GM21737 (cell line): ENCODE data around the gene TUBA4B.

Experiments used
- ATAC-seq: cut with Tn5 transposase; IDR thresholded peaks from one replicate; pipeline ENCODE4 v1.9.1; 2021; ENCODE audit warnings: mild to moderate bottlenecking, moderate library complexity; ENCODE audit not compliant: unreplicated experiment

The TUBA4B gene

DNA sequence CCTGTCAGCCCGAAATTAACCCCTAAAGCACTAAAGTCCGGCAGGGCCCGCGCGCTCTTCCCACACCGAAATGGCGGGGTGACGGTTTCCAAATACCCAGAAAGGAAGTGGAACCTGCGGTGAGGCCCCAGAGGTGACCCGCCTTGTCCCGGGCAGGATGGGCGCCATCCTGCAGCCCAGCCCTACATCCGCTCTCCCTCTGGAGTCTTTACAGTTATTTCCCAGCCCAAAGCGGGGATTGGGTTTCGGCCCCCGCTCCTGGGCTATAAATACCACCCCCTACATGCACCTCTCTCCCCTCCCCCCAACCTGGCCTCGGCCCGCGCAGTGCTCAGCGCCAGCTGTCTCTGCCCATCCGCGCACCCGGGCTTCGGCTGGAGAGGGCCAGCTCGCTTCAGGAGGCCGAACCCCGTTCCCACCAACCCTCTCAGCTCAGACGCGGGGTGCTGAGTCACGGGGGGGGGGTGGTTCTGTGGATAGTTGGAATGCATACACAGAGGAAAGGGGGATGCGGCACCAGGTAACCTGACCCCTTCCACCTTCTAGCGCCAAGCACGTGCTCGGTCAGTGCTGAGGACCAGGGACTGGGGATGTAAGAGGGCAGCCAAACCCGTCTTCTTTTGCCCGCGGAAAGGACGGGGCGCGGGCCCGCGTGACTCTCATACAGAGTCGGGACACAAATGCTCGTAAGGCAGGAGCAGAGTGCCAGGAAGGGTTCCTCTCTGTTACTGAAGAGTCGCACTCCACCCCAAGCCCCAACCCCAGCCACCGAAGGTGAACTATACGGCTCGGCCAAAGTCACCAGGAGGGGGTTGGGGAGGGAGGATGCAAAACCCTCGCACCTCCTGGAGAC is at the start of gene TUBA4B:
TSS of gene TUBA4B (plus strand) at position 344 of the 853 bp plus-strand sequence. CDS start at position 509, 165 bp downstream.
- no peak for ATAC-seq

DNA sequence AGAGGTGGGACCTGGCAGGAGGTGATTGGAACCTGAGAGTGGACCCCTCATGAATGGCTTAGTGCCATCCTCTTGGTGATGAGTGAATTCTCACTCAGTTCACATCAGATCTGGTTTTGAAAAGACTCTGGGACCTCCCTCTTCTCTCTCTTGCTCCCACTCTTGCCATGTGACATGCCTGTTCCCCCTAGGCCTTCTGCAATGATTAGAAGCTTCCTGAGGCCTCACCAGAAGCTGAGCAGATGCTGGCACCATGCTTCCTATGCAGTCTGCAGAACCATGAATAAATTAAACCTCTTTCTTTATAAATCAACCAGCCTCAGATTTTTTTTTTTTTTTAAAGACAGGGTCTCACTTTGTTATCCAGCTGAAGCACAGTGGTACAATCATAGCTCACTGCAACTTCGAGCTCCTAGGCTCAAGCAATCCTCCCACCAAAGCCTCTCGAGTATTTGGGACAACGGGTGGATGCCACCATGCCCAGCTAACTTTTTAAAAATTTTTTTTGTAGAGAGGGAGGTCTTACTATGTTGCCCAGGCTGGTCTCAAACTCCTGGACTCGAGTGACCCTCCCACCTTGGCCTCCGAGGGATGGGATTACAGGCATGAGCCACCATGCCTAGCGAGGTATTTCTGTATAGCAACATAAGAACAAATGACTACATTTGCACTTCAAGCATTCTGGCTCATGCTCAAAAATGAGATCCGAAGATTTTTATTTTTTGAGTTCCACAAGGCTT is 48.4 kb upstream of the TUBA4B start:
- no peak for ATAC-seq

GRCh38 chr2:219205165-219205538 is 47.9 kb upstream of the TUBA4B start:
- ATAC-seq, result no peak

GRCh38 chr2:219205981-219206327 is 47.1 kb upstream of the TUBA4B start:
- ATAC-seq, result no peak

DNA sequence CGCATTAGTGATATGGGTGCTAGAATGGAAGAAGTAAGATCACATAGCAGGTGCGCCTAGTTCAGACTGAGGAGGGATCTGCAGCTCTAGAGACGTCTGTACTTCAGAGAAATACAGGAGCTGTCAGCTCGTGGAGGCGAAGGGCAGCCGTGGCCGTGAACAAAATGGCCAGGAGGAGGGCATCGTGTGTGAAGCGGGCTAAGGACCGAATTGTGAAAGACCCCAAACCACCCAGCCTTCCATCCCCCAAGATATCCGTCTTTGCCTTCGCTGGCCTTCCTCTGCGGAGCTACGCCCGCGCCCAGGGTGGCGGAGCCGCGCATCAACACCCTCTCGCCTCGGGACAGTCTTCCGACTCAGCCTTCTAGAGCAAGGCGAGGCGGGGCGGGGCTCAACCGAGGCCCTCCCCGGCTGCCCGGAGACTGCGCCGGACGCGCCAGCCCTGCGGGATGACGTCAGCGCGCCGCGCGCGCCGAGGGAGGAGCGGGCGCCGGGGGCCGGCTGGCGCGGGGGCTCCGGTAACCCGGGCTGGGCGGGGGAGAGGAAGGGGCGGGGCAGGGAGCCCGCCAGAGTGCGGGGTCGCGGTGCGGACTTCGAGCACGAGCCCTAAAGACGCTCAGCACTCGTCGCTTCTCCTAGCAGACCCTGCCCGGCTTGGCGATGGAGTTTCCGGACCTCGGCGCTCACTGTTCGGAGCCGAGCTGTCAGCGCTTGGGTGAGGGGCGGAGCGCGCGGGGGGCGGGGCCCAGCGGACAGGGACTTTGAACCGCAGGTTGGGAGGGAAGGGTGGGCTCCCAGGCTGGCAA is 46.5 kb upstream of the TUBA4B start, which contains the start of gene ZFAND2B:
TSS of gene ZFAND2B (plus strand) at position 455 of the 806 bp plus-strand sequence. CDS start at position 661, 206 bp downstream.
- ATAC-seq, result peak; percentile 97

- no peak for ATAC-seq
Measured at GRCh38 chr2:219207134-219207883, 45.7 kb upstream of the TUBA4B start.

GRCh38 chr2:219207884-219208740 is 44.9 kb upstream of the TUBA4B start:
- ATAC-seq, result no peak

DNA sequence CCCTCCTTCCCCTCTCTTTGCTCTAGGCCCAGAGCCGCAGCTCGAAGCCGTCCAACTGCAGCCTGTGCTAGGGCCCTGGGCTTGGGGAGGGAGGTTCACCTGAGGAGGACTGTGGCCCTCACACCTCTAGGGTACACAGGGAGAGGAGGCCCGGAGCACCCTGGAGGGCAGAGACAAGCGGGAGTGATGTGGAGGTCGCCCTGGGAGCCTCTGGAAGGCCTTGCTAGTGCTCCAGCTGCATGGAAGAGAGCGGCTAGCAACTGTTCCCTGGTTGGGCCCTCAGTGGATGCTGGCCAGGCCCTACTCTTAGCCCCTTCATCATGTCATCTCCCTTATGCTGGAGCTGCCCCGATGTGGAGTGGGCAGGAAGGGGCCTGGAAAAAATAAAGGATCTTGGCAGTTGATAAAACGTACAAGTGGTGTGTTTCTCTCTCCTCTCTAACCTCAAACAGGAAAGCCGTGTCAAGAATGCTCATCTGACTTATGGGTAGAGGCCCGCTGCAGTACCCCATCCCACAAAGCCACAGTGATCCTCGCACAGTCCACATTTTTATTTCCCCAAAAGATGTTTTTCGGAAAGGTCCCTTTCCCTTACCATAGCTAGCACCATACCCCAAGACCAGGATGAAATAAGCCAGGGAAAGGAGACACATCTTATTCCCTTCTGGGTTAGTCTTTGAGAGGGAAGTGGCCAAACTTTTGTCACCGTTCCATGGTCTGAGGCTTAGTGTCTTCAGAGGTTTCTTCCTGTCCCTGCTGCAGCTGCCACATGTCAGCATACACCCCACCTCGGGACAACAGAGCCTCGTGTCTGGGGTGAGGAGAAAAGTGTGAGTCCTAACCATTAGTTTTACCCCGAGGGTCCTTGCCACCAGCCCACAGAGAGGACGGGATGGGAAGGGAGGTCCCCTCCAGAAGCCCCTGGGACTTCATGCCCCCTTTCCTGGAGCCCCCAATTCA is 43.5 kb upstream of the TUBA4B start:
- ATAC-seq, result no peak

- no peak for ATAC-seq
Measured at GRCh38 chr2:219210196-219210885, 42.7 kb upstream of the TUBA4B start.

DNA sequence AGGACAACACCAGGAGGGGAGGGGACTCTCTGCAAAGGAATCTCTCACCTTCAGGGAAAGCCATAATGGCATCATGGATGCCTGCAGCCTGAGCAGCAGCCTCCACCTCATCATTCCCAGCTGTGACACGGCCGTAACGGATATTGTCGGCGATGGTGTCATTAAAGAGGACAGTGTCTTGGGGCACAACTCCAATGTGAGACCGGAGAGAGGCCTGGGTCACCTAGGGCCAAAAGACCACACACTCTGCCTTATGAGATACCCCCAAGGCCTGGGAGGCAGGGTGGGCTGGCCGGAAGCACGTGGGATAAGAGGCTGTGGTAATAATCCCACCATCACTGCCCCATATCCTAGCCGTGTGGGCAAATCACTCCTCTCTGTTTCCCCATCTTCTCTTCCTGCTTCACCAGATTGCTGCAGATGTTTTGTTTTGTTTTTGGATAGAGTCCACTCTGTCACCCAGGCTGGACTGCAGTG is 42.1 kb upstream of the TUBA4B start:
- ATAC-seq, result no peak

- no peak for ATAC-seq
Measured at GRCh38 chr2:219213026-219213415, 40.0 kb upstream of the TUBA4B start.

GRCh38 chr2:219213486-219214071 is 39.5 kb upstream of the TUBA4B start:
- no peak for ATAC-seq

DNA sequence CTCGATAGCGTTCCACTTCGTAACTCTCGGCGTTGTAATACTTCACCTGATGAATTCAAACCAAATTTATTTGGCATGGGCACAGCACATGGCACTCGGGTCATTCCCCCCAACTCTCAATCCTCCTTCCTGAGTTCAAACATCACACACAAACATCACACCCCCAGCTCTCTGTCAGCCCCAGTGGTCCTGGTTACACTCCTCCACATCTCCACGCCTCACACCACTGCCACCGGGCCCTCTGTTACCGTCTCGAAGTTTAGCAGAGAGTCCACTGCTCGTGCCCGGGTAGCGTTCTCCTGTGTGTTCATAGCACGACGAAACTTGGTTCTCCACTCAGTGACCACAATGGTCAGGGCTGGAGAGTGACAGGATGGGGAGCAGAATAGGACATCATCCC is 38.9 kb upstream of the TUBA4B start:
- no peak for ATAC-seq

DNA sequence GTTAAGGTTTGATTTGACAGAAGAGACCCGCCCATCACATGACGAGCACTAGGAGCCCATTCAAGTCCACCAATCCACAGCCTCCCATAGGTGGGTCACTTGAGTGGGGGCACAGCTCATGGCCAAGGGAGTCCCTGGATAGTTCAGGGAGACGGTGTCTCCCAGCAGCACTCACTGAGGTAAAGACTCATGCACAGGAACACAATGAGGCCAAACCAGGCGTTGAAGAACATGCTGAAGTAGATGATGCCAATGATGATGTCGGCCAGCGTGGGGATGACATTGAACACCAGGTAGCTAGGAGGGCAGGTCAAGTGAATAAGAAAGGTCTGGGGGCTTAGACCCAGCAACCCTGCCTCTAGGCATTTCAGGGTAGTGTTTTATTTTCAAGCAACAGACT is 38.3 kb upstream of the TUBA4B start:
- ATAC-seq, result no peak

DNA sequence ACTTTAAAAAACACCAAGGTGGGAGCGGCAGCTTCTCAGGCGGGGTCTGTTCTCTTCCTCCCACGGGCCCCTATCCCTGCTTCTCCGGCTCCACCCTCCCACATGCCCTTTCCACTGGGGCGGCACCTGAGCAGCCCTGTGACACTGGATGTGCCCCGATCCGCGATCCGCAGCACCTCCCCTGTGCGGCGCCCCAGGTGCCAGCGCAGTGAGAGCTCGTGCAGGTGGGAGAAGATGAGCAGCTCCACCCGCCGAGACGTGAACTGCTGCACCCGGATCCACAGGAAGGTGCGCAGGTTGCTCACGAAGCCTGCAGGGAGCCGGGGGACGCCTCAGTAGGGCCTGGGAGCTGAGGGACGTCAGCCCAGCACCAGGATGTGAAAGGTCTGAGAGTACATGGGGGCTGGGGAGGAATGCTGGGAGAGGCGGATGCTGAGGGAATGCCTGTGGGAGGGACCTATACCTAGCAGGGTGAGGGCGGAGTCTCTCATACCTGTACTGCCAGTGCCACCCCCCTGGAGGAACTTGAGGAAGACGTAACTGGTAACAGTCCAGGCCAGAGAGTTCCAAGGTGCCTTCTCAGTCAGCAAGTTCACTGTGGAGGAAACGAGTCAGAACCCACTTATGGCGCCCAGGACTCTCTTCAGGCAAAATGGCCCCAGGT is 37.0 kb upstream of the TUBA4B start:
- no peak for ATAC-seq

DNA sequence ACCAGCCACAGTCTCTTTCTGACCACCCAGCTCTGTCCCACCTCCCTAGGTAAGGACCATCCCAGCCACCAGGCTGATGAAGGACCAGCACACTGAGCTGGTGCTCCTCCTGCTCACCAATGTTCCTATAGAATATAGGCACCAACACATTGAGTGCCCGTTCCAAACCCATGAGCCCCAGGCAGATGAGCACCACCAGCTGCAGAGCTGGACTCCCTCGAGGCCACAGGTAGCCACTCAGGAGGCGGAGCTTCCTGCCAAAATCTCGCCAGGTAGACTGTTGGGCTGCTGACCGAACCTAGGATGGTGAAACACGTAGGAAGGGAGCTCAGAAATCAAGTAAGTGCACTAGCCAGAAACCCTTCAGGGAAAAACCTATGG is 36.5 kb upstream of the TUBA4B start:
- ATAC-seq, result no peak

GRCh38 chr2:219218217-219218731 is 34.8 kb upstream of the TUBA4B start:
- peak; percentile 4 for ATAC-seq
